ENCODE measurements around the gene ARHGDIB.

DNA sequence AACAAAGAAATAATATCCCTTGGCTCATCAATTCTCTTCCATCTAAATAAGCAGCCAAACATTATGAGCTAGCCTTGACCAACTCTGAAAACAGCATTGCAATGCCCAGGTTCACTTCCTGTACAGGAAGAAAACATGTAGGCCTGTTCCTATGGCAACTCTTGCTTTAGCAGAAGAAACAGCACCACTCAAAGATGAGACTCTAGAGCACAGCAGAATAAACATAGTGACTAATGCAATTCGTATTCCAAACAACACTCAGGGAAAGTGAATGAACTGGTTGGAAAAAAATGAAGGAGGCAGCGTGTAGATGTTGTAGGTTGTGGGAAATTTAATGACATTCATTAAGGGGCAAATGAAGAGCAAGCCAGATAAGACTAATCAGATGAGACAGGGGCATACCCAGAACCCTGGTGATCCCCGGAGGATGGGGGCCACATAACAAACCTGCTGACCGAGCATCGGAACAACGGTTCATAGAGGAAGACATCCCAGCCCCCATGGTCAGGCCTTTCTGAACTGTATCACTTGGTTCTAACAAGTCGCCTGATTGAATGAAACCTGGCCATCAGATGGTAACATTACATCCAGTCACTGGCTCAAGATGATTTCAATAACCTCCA, 9.0 kb downstream of the ARHGDIB start:
- TF ChIP-seq, protein P1, sequence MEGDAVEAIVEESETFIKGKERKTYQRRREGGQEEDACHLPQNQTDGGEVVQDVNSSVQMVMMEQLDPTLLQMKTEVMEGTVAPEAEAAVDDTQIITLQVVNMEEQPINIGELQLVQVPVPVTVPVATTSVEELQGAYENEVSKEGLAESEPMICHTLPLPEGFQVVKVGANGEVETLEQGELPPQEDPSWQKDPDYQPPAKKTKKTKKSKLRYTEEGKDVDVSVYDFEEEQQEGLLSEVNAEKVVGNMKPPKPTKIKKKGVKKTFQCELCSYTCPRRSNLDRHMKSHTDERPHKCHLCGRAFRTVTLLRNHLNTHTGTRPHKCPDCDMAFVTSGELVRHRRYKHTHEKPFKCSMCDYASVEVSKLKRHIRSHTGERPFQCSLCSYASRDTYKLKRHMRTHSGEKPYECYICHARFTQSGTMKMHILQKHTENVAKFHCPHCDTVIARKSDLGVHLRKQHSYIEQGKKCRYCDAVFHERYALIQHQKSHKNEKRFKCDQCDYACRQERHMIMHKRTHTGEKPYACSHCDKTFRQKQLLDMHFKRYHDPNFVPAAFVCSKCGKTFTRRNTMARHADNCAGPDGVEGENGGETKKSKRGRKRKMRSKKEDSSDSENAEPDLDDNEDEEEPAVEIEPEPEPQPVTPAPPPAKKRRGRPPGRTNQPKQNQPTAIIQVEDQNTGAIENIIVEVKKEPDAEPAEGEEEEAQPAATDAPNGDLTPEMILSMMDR (IDR thresholded peaks at IDR 0.05), result no peak
- TF ChIP-seq ELF4 (CRISPR knock-in tag; IDR thresholded peaks at IDR 0.05; ENCODE audit: low read depth) (no peak), ZNF263 (CRISPR knock-in tag; IDR thresholded peaks at IDR 0.05; ENCODE audit: low read depth) (no peak), TCF7 (CRISPR knock-in tag; IDR thresholded peaks at IDR 0.05; ENCODE audit: low read depth) (no peak), ZNF232 (CRISPR knock-in tag; IDR thresholded peaks at IDR 0.05) (no peak), ZBTB21 (CRISPR knock-in tag; IDR thresholded peaks at IDR 0.05; ENCODE audit: borderline replicate concordance) (no peak), NFATC4 (CRISPR knock-in tag; IDR thresholded peaks at IDR 0.05) (no peak)
- TF ChIP-seq, protein P2, sequence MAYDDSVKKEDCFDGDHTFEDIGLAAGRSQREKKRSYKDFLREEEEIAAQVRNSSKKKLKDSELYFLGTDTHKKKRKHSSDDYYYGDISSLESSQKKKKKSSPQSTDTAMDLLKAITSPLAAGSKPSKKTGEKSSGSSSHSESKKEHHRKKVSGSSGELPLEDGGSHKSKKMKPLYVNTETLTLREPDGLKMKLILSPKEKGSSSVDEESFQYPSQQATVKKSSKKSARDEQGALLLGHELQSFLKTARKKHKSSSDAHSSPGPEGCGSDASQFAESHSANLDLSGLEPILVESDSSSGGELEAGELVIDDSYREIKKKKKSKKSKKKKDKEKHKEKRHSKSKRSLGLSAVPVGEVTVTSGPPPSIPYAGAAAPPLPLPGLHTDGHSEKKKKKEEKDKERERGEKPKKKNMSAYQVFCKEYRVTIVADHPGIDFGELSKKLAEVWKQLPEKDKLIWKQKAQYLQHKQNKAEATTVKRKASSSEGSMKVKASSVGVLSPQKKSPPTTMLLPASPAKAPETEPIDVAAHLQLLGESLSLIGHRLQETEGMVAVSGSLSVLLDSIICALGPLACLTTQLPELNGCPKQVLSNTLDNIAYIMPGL (CRISPR knock-in tag; IDR thresholded peaks at IDR 0.05), result no peak
- TF ChIP-seq, protein P3, sequence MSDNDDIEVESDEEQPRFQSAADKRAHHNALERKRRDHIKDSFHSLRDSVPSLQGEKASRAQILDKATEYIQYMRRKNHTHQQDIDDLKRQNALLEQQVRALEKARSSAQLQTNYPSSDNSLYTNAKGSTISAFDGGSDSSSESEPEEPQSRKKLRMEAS (CRISPR knock-in tag; IDR thresholded peaks at IDR 0.05), result no peak

All from WTC11 (cell line).